H54 (cell line): Measurements from ENCODE around the gene TMEM87B.
"Not testable (repeated sequence)": the region's sequence is repeated elsewhere in the genome, so short reads cannot be mapped to it uniquely, and the experiment has no call there.

Experiments used
- DNase-seq: peaks from one replicate; pipeline ENCODE4 v3.0.0; 2011; ENCODE audit warnings: low spot score, mixed read lengths; ENCODE audit not compliant: insufficient read length
- FAIRE-seq: peaks from 3 replicates; lab custom pipeline; 2011; peaks lifted over from hg19 to GRCh38; lab: Jason Lieb, UNC
- POLR2A ChIP-seq: IDR thresholded peaks from 2 replicates; pipeline ENCODE4 v1.6.1; 2011; ENCODE audit warnings: low read depth, mild to moderate bottlenecking, low read length

Gene TMEM87B

GRCh38 chr2:112065966-112066365 is 10.9 kb downstream of the TMEM87B start:
- peak; percentile 95 for FAIRE-seq
- no peak for DNase-seq
- no peak for TF ChIP-seq POLR2A

GRCh38 chr2:112069794-112070193 is 14.7 kb downstream of the TMEM87B start:
- not testable (repeated sequence) for DNase-seq, FAIRE-seq

GRCh38 chr2:112073875-112074274 is 18.8 kb downstream of the TMEM87B start:
- FAIRE-seq (peak; percentile 27), DNase-seq (no peak)
- no peak for TF ChIP-seq POLR2A

- DNase-seq (no peak), FAIRE-seq (peak; percentile 20)
- TF ChIP-seq POLR2A: no peak
Observed at GRCh38 chr2:112074506-112074905, 19.4 kb downstream of the TMEM87B start.

- no peak for DNase-seq
- FAIRE-seq: peak; percentile 90
- TF ChIP-seq POLR2A: no peak
Observed at GRCh38 chr2:112075490-112076260, 20.6 kb downstream of the TMEM87B start.

GRCh38 chr2:112077814-112078213 is 22.7 kb downstream of the TMEM87B start:
- no peak for DNase-seq
- no peak for TF ChIP-seq POLR2A
- no peak for FAIRE-seq

GRCh38 chr2:112081262-112081661 is 26.2 kb downstream of the TMEM87B start:
- DNase-seq: no peak
- FAIRE-seq: no peak
- no peak for TF ChIP-seq POLR2A

GRCh38 chr2:112084689-112085374 is 29.8 kb downstream of the TMEM87B start:
- no peak for TF ChIP-seq POLR2A
- DNase-seq: no peak
- no peak for FAIRE-seq

GRCh38 chr2:112085375-112085730 is 30.3 kb downstream of the TMEM87B start:
- TF ChIP-seq POLR2A: no peak
- FAIRE-seq: no peak
- DNase-seq: no peak

- no peak for FAIRE-seq
- no peak for DNase-seq
- no peak for TF ChIP-seq POLR2A
Observed at GRCh38 chr2:112085916-112086669, 31.0 kb downstream of the TMEM87B start.

GRCh38 chr2:112087346-112088020 is 32.4 kb downstream of the TMEM87B start:
- DNase-seq (no peak), FAIRE-seq (no peak)
- TF ChIP-seq POLR2A: no peak

GRCh38 chr2:112089375-112089774 is 34.3 kb downstream of the TMEM87B start:
- TF ChIP-seq POLR2A: no peak
- DNase-seq (no peak), FAIRE-seq (no peak)

- no peak for FAIRE-seq
- TF ChIP-seq POLR2A: no peak
- DNase-seq: peak; percentile 8
Observed at GRCh38 chr2:112092286-112093041, 37.4 kb downstream of the TMEM87B start.
